K562 (cell line): ENCODE data around the gene TRIM68. TPM values are rescaled to one million over a fixed set of nuclear protein-coding genes. Genes with fewer than 3 reads are reported as not detected.

Experiments used
- CBX3 ChIP-seq, 2 experiments: IDR thresholded peaks; 1 replicate in 1 of 2; 2 replicates in 1 of 2; pipeline ENCODE4 v1.6.1; 2012; ENCODE audit warnings: inconsistent platforms in 2 of 2, low read length in 2 of 2, borderline replicate concordance in 1 of 2, control low read depth in 1 of 2
- CBX5 ChIP-seq: IDR thresholded peaks from 2 replicates; pipeline ENCODE4 v1.6.1; 2014; ENCODE audit warnings: low read depth, borderline replicate concordance
- CHD2 ChIP-seq: IDR thresholded peaks from 2 replicates; pipeline ENCODE4 v1.6.1; 2011; ENCODE audit warnings: low read depth, low read length
- EP400 ChIP-seq: fragments of 450-650 bp; IDR thresholded peaks from 2 replicates; pipeline ENCODE4 v1.6.1; 2017; ENCODE audit warnings: antibody characterized with exemption, mild to moderate bottlenecking, moderate library complexity
- ETS2 ChIP-seq: IDR thresholded peaks from 2 replicates; pipeline ENCODE4 v1.6.1; 2016; ENCODE audit warnings: borderline replicate concordance, missing genetic modification characterization, mild to moderate bottlenecking, moderate library complexity, missing compliant biosample characterization; ENCODE audit not compliant: poor library complexity, severe bottlenecking
- HMGN3 ChIP-seq: IDR thresholded peaks from 2 replicates; pipeline ENCODE4 v1.6.1; 2011; ENCODE audit warnings: borderline replicate concordance, low read depth, mild to moderate bottlenecking, mixed read lengths, low read length; ENCODE audit not compliant: insufficient read length; ENCODE audit errors: extremely low read depth
- JUN ChIP-seq, 2 experiments: sonication (generic) in 1 of 2; formaldehyde crosslinking in 1 of 2; IDR thresholded peaks; 2 replicates each; pipeline versions ENCODE4 v1.6.1 to v1.8.0; 2012 to 2022; ENCODE audit warnings: borderline replicate concordance in 2 of 2, mild to moderate bottlenecking in 2 of 2, improper control_type of control experiment in 1 of 2, low read depth in 1 of 2, low read length in 1 of 2, missing genetic modification reagents in 1 of 2
- MAFG ChIP-seq: fragments of 450-650 bp; conservative IDR thresholded peaks from 2 replicates; pipeline ENCODE4 v1.6.1; 2016; ENCODE audit warnings: missing genetic modification characterization, missing compliant biosample characterization
- NR2C2 ChIP-seq, 2 experiments: fragments of 200-800 bp in 1 of 2; sonication (Bioruptor generic) in 1 of 2; sonication (generic) in 1 of 2; formaldehyde crosslinking in 1 of 2; IDR thresholded peaks; 2 replicates each; pipeline versions ENCODE4 v1.6.1 to v1.8.0; 2016 to 2022; ENCODE audit warnings: mild to moderate bottlenecking in 1 of 2, missing compliant biosample characterization in 1 of 2, missing genetic modification characterization in 1 of 2, missing genetic modification reagents in 1 of 2
- OTX1 ChIP-seq: fragments of 450-650 bp; formaldehyde crosslinking; IDR thresholded peaks from 2 replicates; pipeline ENCODE4 v1.4.0; 2022; ENCODE audit warnings: mild to moderate bottlenecking
- PHB2 ChIP-seq: fragments of 450-650 bp; IDR thresholded peaks from 2 replicates; pipeline ENCODE4 v1.6.1; 2017; ENCODE audit warnings: low read depth
- RBM14 ChIP-seq: fragments of 200-400 bp; formaldehyde crosslinking; IDR thresholded peaks from 2 replicates; pipeline ENCODE4 v1.6.1; 2018; ENCODE audit warnings: low read depth, mild to moderate bottlenecking, low read length, moderate library complexity, borderline replicate concordance; ENCODE audit not compliant: insufficient read depth
- SETDB1 ChIP-seq: IDR thresholded peaks from one replicate; pipeline ENCODE4 v1.6.1; 2012; ENCODE audit warnings: low read length, control low read depth, inconsistent platforms
- TARDBP ChIP-seq: fragments of 450-650 bp; IDR thresholded peaks from 2 replicates; pipeline ENCODE4 v1.6.1; 2016
- ZFP36 ChIP-seq: fragments of 150-350 bp; IDR thresholded peaks from 2 replicates; pipeline ENCODE4 v1.6.1; 2018; ENCODE audit warnings: low read length, low read depth; ENCODE audit not compliant: partially characterized antibody
- ZNF197 ChIP-seq: fragments of 200-800 bp; sonication (Bioruptor generic); IDR thresholded peaks from 2 replicates; pipeline ENCODE4 v1.6.1; 2016; ENCODE audit warnings: low read depth, missing genetic modification characterization, missing compliant biosample characterization
- ZNF609 ChIP-seq: sonication (generic); formaldehyde crosslinking; IDR thresholded peaks from 2 replicates; pipeline ENCODE4 v1.8.1; 2023; ENCODE audit warnings: missing genetic modification reagents, mild to moderate bottlenecking, borderline replicate concordance
- ZNF644 ChIP-seq: fragments of 200-800 bp; sonication (Bioruptor generic); IDR thresholded peaks from 2 replicates; pipeline ENCODE4 v1.6.1; 2016; ENCODE audit warnings: low read depth, missing genetic modification characterization, missing compliant biosample characterization
- polyA plus RNA-seq, 8 experiments: library from polyadenylated mRNA; depleted of rRNA in 4 of 8; stranded (reverse) in 5 of 8; unstranded in 3 of 8; fragments of >200 nt; fragmentation: Nextera tagmentation in 2 of 8; fragmentation: Illumina TruSeq in 1 of 8; extraction: Ambion mirVana in 2 of 8; extraction: Trizol in 1 of 8; gene quantifications; 2 replicates each; pipeline versions ENCODE4 v1.2.1 to v1.2.3, GENCODE V29; 2011 to 2014; ENCODE audit warnings: inconsistent platforms in 1 of 8, missing spikeins in 1 of 8
- total RNA-seq, 7 experiments: library from RNA; depleted of rRNA in 6 of 7; stranded (reverse); fragments of >200 nt in 6 of 7; fragmentation: Illumina TruSeq in 2 of 7; extraction: Trizol in 2 of 7; gene quantifications; 2 replicates each; pipeline versions ENCODE4 v1.2.1 to v1.2.3, GENCODE V29; 2011 to 2021; ENCODE audit warnings: low replicate concordance in 1 of 7

The TRIM68 gene
- total and polyA plus RNA-seq, 9 of the 15 experiments (the other 6 are each of a cell fraction or from before 2014, with no cell fraction given), result 5.2 to 10.9 (median 7.9) TPM

DNA sequence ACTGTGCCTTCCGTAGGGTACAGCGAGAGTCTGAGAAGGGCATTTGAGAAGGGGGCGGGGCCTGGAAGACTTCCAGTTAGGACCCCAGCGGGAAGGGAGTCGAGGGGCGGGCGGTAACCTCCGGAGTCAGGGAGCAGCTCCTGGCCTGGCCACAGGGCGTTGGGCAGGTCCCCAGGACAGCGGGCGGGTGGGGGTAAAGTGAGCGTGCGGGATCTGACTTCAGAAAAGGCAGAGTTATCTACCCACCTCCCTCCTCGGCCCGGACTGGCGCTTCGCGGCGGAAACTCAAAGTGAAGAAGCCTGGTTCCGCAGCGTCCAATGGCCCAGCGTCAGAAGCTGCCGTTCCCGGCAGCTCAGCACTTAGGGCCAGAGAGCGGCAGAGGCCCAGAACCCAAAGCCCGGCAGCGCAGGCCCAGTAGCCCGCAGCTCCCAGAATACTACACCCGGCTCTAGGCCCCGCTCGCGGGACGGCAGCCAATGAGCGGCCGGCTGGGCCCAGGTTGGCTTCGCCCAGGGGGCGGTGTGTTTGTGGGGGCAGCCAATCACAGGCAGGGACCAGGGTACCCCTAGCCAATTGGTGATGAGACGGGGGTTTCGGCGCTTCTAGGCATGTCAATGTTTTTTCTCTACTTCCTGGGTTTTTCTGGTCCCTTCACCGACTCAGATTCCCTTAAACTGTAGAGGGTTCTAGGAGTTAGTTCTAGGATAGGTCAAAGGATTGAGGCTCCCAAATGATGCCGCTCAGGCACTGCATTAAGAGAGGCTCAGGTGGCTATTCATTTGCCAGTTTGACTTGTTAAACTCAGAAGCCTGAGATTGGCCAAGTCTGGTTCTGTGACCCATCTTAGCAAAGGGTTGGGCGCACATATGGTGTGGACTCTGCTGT is at the start of gene TRIM68 (continued):
- TF ChIP-seq EP400 (0 out of 2 replicates have a peak, but pooled peaks have one; percentile 24), HMGN3 (peak; percentile 71), CHD2 (peak; percentile 74), TARDBP (no peak), OTX1 (peak; percentile 67; the same call in 1 of the 2 replicates), ZNF644 (tag) (peak; percentile 64; the same call in 1 of the 2 replicates), JUN (IDR thresholded peaks at IDR 0.05; ENCODE audit: borderline replicate concordance, low read depth, low read length) (no peak), JUN (CRISPR knock-in tag; IDR thresholded peaks at IDR 0.05; ENCODE audit: borderline replicate concordance) (no peak), CBX5 (no peak), PHB2 (no peak), SETDB1 (no peak), RBM14 (no peak), ETS2 (tag) (no peak), NR2C2 (CRISPR knock-in tag; IDR thresholded peaks at IDR 0.05) (no peak), NR2C2 (tag; IDR thresholded peaks at IDR 0.05) (peak; percentile 36; the same call in 1 of the 2 replicates), MAFG (tag) (no peak), CBX3 (IDR thresholded peaks at IDR 0.05; ENCODE audit: borderline replicate concordance in 1 of 2, low read length in 2 of 2) (peak in 1 of 2 experiments; percentile 59; a peak in 1 of 3 replicates), ZFP36 (peak; percentile 60), ZNF197 (CRISPR knock-in tag) (no peak), ZNF609 (CRISPR knock-in tag) (no peak)
